ENCODE results near the gene SELENOP.

SELENOP gene

DNA sequence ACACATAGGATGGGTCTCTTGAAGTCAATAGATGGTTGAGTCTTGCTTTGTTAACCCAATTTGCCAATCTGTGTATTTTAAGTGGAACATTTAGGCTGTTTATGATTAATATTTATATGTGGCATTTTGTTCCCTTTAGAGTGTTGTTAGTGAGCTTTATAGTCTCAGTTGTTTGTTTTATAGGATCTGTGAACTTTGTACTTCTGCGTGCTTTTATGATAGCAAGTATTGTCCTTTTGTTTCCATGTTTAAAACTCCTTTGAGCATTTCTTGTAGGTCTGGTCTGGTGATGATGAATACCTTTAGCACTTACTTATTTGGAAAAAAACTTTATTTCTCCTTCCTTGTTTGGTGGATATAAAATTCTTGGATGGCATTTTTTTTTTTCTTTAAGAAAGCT lies 23.8 kb downstream of the SELENOP start:
- DNase-seq = no peak

GRCh38 chr5:42787073-42787472 lies 24.6 kb downstream of the SELENOP start:
- DNase-seq = no peak

- no peak for DNase-seq
These were observed 25.9 kb downstream of the SELENOP start for GRCh38 chr5:42785756-42786155.

DNA sequence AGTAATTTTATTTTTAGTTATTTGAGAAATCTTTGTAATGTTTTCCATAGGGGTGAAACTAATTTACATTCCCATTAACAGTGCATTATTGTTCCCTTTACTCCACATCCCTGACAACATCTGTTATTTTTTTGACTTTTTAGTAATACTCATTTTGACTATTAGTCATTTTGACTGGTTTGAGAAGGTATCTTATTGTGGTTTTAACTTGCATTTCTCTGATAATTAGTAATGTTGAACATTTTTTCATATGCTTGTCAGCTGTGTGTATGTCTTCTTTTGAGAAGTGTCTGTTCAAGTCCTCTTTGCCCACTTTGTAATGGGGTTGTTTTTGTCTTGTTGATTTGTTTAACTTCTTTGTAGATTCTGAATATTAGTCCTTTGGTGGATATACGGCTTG lies 27.6 kb downstream of the SELENOP start:
- no peak for DNase-seq

GRCh38 chr5:42781584-42781983 lies 30.1 kb downstream of the SELENOP start:
- no peak for DNase-seq

DNA sequence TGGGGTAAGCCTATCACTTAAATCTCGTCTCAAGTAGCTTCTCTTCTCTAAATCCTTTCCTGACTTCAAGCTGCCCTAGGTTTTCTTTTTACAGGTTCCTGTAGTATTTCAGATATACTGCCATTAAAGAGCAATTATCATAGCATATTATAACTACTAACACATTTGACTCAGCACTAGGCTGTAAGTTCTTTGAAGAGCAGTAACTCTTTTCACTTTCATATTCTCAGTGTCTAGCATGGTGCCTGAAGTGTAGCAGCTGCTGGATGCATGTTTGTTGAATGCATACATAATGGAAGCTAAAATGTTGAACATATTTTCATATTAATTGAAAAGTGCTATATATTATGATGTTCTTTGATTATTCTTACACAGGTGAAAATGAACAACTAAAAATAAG lies 32.6 kb downstream of the SELENOP start:
- no peak for DNase-seq

- DNase-seq = no peak
These were observed 39.3 kb downstream of the SELENOP start for GRCh38 chr5:42772265-42772993.

GRCh38 chr5:42770003-42770402 lies 41.7 kb downstream of the SELENOP start:
- no peak for DNase-seq

- no peak for DNase-seq
These were observed 43.6 kb downstream of the SELENOP start for GRCh38 chr5:42768106-42768504.

- DNase-seq = no peak
These were observed 44.1 kb downstream of the SELENOP start for GRCh38 chr5:42767491-42768105.

DNA sequence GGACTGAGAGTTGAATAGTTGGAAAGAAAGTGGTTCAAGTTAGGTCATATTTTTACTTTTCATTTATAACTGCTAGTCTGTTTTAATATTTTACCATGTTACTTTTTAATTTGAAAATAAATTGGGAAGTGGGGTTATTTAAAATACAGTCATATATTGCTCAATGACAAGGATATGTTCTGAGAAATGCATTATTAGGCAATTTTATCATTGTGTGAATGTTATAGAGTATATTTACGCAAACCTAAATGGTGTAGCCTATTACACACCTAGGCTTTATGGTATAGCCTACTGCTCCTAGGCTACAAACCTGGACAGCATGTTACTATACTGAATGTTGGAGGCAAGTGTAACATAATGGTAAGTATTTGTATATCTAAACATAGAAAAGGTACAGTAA lies 49.9 kb downstream of the SELENOP start:
- no peak for DNase-seq

- no peak for DNase-seq
These were observed 51.3 kb downstream of the SELENOP start for GRCh38 chr5:42760426-42760825.

DNA sequence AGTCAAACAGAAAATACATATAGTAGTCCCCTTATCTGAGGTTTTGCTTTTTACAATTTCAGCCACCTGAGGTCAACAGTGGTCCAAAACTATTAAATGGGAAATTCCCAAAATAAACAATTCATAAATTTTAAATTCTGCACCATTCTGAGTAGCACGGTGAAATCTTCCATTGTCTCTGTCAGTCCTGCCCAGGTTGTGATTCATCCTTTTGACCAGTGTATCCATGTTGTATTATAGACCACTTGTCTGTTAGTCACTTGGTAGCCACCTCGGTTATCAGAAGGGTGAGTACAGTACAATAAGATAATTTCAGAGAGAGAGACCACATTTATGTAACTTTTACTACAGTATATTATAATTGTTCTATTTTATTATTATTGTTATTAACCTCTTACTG lies 52.2 kb downstream of the SELENOP start:
- no peak for DNase-seq

DNA sequence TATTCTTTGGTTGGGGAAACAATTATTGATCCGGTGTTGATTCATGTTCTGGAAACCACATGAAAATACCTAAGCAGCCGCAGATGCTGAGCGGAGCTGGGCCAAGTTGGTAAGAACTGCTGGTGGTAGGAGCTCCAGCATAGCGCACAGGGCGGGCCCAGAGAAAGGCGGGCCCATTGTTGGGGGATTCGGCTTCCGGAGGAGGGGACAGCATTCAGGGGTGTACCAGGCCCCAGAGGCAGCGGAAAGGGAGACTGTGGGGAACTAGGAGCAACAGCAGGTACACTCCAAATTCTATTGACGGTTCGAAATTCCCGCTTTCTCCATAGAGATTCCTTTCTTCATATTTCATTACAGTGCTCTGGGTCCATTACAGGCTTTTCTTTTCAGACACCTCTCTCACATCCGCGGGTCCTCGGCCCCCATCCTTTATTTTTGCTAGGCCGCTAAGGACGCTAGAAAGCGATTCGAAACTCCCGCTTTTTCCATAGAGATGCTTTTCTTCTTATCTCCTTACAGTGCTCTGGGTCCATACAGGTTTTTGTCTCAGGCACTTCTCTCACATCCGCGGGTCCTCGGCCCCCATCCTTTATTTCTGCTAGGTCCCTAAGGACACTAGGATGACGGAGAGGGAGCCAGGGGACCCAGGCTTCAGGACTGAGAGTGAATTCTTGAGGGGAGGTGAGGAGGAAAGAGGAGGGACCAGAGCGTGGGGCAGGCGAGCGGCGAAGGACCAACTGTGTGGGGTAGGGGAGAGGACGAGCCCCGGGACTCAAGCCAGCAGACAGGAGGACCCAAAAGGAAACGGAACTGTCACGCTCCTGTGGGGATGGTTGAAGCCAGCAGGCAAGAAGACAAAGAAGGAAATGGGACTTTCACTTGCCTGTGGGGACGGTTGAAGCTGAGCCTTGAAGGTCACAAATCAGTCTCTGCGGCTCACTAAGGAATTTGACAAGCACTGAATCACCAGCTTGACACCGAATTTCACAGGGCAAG lies 54.8 kb downstream of the SELENOP start, which contains the start of gene CCDC152:
Gene CCDC152, plus strand, starts transcription at position 213 of the 996 bp plus-strand sequence. CDS start 2,304 bp downstream, outside the sequence.
- no peak for DNase-seq

DNA sequence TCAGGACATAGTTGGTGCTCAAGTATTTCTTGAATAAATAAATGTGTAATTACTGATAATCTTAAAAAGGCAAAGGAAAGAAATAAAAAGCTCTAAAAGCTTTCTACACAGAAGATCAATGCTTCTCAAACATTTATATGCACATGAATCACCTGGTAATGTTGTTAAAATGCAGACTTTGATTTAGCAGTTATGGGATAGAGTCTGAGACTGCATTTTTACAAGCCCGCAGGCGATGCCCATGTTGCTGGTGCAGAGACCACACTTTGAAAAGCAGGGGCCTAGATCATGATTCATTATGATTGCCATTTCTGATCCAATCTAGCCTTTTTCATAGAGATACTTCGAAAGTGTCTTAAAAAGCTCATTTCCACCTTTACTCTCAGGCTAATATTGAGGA lies 58.6 kb downstream of the SELENOP start:
- no peak for DNase-seq

- no peak for DNase-seq
These were observed 60.6 kb downstream of the SELENOP start for GRCh38 chr5:42751044-42751443.

GRCh38 chr5:42750507-42750906 lies 61.2 kb downstream of the SELENOP start:
- no peak for DNase-seq
